ENCODE measurements around the gene PATJ.

DNA sequence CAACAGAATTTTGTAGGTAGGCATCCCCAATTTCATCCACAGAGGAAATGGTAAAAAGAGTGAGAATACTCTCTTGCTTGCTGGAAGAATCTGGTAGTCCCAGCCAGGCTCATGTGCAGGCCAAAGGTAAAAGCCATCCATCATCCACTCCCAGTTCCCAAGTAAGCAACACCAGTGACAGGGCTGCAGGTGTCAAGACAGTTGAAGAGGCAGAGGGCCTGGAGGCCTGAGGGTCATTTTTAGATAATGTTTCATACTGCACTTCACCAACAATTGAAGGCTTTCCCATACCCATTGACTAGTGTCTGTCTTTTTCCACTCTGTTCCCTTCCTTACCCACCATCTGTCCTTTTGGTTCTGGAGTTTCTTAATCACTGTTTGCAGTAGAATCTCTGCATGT is 310.7 kb downstream of the PATJ start:
- TF ChIP-seq POLR2AphosphoS5 (IDR thresholded peaks at IDR 0.05; ENCODE audit: low read depth, low read length) (no peak), POLR2A (IDR thresholded peaks at IDR 0.05; ENCODE audit: low read depth, low read length) (no peak)
